Activated T-helper 1 cell treated with anti-CD3 and anti-CD28 coated beads, Interleukin-2, amount 50 U/mL, for 16 hours (primary cell): ENCODE measurements around the gene CRELD1.

ENCODE experiments used
- DNase-seq, 2 donors: peaks; one replicate each; pipeline ENCODE4 v3.0.0-alpha.2; 2020; ENCODE audit warnings: low read depth in 1 of 2, low spot score in 1 of 2

The CRELD1 gene

DNA sequence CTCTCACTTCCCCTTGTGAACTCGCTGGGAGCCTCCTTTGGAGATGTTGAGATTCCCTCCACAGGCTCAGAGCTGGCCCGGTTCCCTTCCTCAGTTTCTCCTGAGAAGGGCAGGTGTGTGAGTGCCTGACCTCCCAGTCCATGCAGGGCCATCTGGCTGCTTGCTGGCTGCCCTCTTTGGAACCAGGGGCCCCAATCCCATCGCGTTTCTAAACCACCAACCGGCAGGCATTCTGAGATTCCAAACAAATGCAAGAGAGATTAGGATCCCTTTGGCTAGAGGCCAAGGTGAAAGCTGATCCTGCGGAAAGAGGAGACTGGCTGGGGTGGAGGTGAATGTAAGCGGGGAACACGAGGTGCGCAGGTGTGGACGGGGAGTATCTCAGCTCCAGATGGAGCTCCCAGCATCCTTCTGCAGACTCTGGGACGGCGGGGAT, 21.5 kb downstream of the CRELD1 start:
- DNase-seq, result no peak

DNA sequence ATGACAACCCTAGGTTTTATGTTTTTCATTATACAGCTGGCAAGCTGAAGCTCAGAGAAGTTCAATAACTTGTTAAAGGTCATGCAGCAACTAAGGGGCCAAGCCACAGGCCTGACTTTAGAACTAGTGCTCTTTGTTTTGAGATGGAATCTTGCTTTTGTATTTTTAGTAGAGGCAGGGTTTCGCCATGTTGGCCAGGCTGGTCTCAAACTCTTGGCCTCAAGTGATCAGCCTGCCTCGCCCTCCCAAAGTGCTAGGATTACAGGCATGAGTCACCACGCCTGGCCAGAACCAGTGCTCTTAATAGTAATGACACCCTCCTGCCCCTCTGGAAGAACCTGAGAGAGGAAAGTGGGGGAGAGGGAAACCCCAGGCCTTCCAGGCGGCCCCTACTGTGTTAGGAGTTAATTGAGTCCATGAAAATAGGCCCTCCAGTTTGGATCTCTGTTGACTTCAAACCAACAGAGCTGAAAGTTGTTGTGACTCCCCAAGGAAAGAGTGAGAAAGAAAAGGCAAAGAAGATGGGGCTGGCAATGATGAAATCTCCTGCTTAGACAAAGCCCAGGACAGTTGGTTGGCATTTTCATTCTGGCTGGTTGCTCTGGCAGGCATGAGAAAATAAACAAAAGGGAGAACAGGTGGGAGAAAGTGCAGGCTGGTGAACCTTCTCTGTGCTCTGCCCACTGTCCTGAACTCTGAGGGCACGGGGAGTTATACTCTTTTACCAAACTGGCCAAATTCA, 22.1 kb downstream of the CRELD1 start:
- DNase-seq, result no peak

DNA sequence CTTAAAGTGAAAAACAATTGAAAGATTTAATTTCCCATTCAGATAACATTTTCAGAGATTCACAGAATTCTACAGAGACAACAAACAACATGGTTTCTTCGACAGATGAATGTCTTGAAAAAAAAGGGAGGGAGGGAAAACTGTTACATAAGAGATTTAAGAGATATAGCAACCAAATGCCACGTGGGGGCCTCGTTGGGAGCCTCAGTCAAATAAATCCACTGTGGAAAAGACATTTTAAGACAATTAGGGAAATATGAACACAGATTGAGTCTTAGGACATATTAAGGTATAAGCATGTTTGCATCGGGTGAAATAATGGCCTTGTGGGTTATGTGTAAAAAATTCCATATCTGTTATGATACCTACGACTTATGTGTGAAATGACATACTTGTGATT, 23.6 kb downstream of the CRELD1 start:
- no peak for DNase-seq

DNA sequence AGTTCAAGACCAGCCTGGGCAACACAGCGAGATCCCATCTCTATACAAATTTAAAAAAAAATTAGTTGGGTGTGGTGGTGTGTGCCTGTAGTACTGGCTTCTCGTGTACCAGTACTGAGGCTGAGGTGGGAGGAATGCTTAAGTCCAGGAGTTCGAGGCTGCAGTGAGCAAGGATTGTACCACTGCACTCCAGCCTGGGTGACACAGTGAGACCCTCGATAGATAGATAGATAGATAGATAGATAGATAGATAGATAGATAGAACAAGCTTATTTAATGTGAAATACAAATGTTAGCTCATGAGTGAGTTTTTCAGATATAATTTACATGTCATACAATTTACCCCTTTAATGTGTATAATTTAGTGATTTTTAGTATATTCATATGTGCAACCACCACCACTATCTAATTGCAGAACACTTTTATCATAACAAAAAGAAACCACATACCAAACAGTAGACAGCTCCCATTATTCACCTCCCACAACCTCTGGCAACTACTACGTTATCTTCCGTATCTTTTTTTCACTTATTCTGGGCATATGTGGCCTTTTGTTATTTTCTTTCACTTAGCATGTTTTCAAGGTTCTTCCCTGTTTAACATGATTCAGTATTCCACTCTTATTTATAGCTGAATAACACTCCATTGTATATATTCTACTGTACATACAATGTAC, 31.7 kb downstream of the CRELD1 start:
- no peak for DNase-seq

DNA sequence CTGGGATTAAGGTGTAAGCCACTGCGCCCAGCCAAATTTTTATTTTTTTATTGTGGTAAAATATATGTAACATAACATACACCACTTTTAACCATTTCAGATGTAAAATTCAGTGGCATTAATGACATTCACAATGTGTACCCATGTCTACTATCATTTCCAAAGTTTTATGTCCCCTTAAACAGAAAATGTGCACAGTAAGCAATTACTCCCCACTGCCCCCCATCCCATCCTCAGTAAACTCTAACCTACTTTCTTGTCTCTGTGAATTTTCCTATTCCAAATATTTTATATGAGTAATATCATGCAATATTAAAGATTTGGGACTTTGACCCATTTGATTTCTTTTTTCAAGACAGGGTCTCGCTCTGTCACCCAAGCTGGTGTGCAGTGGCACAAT, 33.2 kb downstream of the CRELD1 start:
- no peak for DNase-seq

DNA sequence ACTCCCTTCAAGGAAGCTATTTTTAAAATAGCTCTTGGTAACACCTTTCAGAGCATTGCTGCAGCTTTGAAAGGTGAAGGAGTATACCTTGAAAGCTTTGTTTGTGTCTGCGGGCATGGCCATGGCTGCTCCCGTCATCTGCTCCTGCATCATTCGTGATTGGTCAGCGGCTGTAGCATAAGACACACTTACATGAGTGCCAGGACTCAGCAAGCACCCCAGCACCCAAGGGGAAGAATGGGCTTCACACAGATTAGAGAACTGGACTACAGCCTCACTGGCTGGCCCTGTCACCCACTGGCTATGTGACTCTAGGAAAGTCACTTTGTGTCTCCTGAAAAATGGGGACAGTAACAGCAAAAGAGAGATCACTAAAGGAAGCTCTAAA, 36.0 kb downstream of the CRELD1 start:
- no peak for DNase-seq

DNA sequence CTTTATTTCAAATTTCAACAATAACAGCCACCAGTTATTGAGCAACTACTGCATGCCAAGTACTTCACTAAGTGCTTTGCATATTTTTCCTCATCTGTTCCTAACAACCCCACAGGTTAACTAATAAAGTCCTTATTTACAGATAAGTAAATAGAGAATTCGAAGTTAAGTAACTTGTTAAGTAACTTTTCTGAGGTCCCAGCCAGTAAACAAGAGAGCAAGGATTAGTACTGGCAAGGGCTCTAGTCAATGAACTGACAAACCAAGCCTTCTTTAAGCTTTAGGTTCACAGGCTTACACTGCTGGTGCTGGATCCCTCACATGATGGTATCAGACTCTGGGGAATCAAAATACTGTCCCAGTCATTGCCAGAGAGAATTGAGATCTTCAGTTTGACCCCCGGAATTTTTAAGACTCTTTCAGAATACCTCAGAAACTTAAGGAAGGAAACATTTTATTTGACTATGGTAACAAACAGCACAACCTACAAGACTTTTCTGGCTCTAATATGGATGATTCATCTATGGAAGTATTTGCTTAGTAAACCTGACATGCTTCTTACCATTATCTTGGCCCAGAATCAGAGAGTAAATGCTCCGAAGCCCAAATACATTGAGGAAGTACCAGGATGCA, 36.5 kb downstream of the CRELD1 start:
- DNase-seq, result no peak

DNA sequence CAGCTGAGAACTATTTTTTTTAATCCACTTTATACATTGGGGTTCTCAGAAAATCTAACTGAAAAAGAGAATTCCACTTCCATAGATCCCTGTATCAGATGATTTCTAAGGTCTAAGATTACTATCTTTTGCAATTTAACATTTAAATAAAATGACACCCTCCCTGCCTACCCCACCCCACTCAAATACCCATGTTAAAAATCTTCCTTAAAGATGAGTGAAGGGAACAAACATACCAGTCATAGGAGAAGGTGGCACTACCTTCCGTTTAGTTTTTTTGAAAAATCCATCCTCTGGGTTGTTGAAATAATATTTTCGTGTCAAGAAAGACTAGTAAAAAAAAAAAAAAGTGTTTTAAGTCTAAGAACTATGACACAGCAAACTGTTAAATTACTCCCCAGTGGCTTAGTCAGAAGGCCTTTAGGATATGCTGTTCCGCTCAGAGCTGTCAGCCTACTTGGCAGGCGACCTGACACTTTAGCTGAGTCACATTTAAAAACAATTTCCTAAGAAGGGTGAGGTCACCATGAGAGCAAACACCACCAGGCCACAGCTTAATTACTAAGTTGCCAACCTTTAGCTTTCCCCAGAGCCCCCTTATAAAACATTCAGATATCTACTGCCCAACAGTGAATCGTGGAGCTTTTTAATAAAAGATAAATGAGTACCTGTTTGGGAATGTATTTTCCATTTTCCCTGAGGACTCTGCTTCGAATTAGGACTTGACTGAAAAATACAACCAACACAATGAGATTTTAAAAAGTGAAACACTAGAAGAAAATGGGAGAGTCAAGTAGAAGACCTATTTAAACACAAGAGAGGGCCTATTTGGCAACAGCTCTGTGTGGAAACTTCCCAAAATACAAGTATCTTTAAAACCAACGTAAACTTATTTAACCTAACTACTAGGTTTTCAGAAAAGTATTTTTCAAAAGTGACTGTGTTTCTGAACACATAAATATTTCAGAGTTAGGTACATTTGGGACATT, 43.4 kb downstream of the CRELD1 start:
- no peak for DNase-seq

DNA sequence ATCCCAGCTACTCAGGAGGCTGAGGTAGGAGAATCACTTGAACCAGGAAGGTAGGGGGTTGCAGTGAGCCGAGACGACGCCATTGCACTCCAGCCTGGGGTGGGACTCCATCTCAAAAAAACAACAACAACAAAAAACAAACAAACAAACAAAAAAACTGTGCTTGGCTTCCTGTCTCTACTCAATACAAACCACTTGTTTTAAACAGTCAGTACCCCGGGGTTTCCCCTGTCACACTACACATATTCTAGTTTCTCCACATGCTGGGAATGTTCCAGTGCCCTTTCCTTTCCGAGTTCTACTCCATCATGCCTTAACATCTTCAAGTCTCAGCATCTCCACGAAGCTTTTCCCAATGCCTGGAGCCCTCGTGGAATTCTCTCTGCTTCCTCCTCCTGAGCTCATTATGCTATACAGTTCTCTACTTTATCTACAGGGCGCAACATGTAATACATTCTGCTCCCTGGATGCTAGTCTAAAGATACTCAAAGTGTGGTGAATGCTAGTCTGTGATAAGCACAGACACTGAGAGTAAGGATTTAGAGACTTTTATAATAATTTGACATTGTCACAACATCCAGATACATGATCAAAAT, 45.2 kb downstream of the CRELD1 start:
- DNase-seq, result no peak

DNA sequence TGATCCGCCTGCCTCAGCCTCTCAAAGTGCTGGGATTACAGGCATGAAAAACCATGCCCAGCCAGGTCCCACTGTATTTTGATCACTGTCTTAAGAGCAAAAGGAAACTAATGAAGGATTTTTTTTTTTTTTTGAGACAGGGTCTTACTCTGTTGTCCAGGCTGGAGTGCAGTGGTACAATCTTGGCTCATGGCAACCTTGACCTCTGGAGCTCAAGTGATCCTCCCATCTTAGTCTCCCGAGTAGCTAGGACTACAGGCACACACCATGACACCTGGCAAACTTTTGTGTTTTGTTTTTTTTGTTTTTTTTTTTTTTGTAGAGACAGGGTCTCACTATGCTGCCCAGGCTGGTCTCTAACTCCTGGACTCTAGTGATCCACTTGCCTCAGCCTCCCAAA, 46.6 kb downstream of the CRELD1 start:
- DNase-seq, result no peak

DNA sequence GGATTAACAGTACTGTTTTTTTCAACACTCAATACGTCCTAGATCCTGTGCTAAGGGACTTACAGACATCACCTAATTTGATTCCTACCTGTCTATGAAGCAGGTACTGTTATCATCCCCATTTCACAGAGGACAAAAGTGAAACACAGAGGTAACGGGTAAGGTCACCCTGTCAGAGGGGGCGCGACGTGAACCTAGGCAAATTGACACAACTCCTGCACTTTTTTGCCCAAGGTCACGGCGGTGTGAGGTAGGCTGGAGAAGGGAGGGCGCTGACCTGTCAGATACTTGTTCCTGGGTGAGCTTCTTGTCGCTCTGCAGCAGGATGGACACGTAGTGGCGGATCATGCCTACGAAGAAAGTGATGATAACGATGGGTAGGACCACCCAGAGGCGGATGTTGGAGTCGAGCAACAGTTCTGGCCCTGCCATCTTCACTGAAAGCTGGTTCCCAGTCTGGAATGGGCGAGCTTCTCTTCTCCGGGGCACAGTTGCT, 52.6 kb downstream of the CRELD1 start:
- no peak for DNase-seq

DNA sequence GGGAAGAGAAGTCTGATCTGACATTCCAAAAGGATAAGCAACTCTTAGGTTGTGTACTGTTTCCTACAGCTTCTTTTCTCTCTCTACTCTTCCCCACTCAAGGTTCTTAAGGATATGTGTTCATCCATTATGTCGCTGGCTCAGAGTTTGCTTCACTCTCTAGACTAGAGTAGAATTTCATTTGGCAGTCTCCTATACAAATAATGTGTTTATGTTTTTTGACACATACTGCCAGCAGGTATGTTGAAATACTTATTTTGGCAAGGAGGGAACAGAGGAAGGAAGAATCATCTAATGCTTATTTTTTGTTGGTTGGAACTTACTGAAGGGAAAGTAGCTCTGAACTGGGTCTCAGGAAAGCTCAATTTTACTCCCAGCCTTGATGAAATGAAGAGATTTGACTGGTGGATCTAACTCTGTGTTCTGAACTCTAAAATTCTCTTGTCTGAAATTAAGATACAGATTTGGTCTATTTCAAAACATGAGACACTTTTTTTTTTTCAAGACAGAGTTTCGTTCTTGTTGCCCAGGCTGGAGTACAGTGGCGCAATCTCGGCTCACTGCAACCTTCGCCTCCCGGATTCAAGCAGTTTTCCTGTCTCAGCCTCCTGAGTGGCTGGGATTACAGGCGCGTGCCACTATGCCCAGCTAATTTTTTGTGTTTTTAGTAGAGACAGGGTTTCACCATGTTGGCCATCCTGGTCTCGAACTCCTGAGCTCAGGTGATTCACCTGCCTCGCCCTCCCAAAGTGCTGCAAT, 60.6 kb downstream of the CRELD1 start:
- no peak for DNase-seq
